Transverse colon (tissue), 4 donors: ENCODE data around the gene RNF121.

Experiments used
- CTCF ChIP-seq, 5 experiments: fragments of 200-600 bp in 3 of 5; fragments of 450-650 bp in 2 of 5; sonication (generic) in 3 of 5; IDR thresholded peaks; 1 replicate in 2 of 5; 2 replicates in 3 of 5; pipeline ENCODE4 v1.5.1; 2016 to 2017; ENCODE audit warnings: antibody characterized with exemption in 5 of 5, inconsistent platforms in 3 of 5, mild to moderate bottlenecking in 2 of 5, moderate library complexity in 1 of 5
- EP300 ChIP-seq: sonication (generic); formaldehyde crosslinking; IDR thresholded peaks from one replicate; pipeline ENCODE4 v1.6.1; 2017; ENCODE audit warnings: antibody characterized with exemption, low read depth
- POLR2A ChIP-seq: fragments of 450-650 bp; IDR thresholded peaks from one replicate; pipeline ENCODE4 v1.6.1; 2016; ENCODE audit warnings: antibody characterized with exemption, mild to moderate bottlenecking, moderate library complexity
- POLR2AphosphoS5 ChIP-seq, 3 donors: sonication (generic); formaldehyde crosslinking; IDR thresholded peaks; one replicate each; pipeline ENCODE4 v1.6.1; 2016; ENCODE audit warnings: antibody characterized with exemption in 3 of 3

GRCh38 chr11:71996946-71997345 is 68.1 kb downstream of the RNF121 start:
- TF ChIP-seq POLR2A (no peak), CTCF (IDR thresholded peaks at IDR 0.05) (no peak), POLR2AphosphoS5 (IDR thresholded peaks at IDR 0.05) (no peak), EP300 (no peak)
